IMR-90 (cell line): ENCODE results near the gene MYH11. TPM values are rescaled to one million over a fixed set of nuclear protein-coding genes. Genes with fewer than 3 reads are reported as not detected.

Experiments used
- ATAC-seq: fragments of 200-7000 bp; cut with Tn5 transposase; 2 replicates; pipeline ENCODE4 v1.9.1; 2020; ENCODE audit warnings: low read depth, mild to moderate bottlenecking, moderate library complexity
- BruUV-seq: library from RNA; stranded (reverse); fragments of 400-500 nt; replicated peaks from 2 replicates; lab custom pipeline; 2021; lab: Mats Ljungman, UMichigan
- CTCF ChIA-PET: fragments of 300-600 bp; formaldehyde crosslinking; extraction: SDS; loops from one replicate; lab custom pipeline; 2021; ENCODE audit warnings: antibody characterized with exemption; lab: Yijun Ruan, JAX
- POLR2A ChIA-PET: fragments of 300-600 bp; sonication (Branson Sonifier 250); formaldehyde crosslinking; loops from one replicate; lab custom pipeline; 2022; ENCODE audit warnings: antibody characterized with exemption; ENCODE audit not compliant: unreplicated experiment; lab: Charles Lee
- DNase-seq: peaks from one replicate; pipeline ENCODE4 v3.0.0; 2013
- H2AFZ ChIP-seq: replicated peaks from 2 replicates; pipeline ENCODE3; 2013; ENCODE audit warnings: low read length, mild to moderate bottlenecking; ENCODE audit not compliant: poor library complexity
- H2AK5ac ChIP-seq: 2 replicates; pipeline ENCODE4 v1.6.1; 2013; ENCODE audit warnings: low read depth, low read length, inconsistent platforms
- H2AK9ac ChIP-seq: replicated peaks from 2 replicates; pipeline ENCODE3; 2013; ENCODE audit warnings: mild to moderate bottlenecking, low read depth, low read length, moderate library complexity; ENCODE audit not compliant: poor library complexity
- H2BK120ac ChIP-seq: 2 replicates; pipeline ENCODE4 v1.6.1; 2013; ENCODE audit warnings: low read depth, low read length, inconsistent platforms
- H2BK15ac ChIP-seq: 3 replicates; pipeline ENCODE4 v1.6.1; 2013; ENCODE audit warnings: low read depth, low read length, inconsistent platforms
- H2BK20ac ChIP-seq: 2 replicates; pipeline ENCODE4 v1.6.1; 2013; ENCODE audit warnings: low read depth, mild to moderate bottlenecking, inconsistent platforms, low read length, moderate library complexity
- H2BK5ac ChIP-seq: 2 replicates; pipeline ENCODE4 v1.6.1; 2013; ENCODE audit warnings: mild to moderate bottlenecking, low read depth, low read length, inconsistent platforms; ENCODE audit not compliant: poor library complexity, severe bottlenecking
- H3K14ac ChIP-seq: replicated peaks from 2 replicates; pipeline ENCODE4 v1.6.1; 2013; ENCODE audit warnings: low read depth, low read length, inconsistent platforms
- H3K18ac ChIP-seq: 2 replicates; pipeline ENCODE4 v1.6.1; 2013; ENCODE audit warnings: low read depth, low read length, control low read depth
- H3K23ac ChIP-seq: 2 replicates; pipeline ENCODE4 v1.6.1; 2013; ENCODE audit warnings: low read depth, low read length, inconsistent platforms
- H3K27ac ChIP-seq: 2 replicates; pipeline ENCODE4 v1.5.1; 2013; ENCODE audit warnings: mild to moderate bottlenecking, control low read depth, low read length; ENCODE audit not compliant: insufficient read depth
- H3K27me3 ChIP-seq: 2 replicates; pipeline ENCODE4 v1.6.1; 2013; ENCODE audit warnings: low read length; ENCODE audit not compliant: control insufficient read depth, insufficient read depth
- H3K36me3 ChIP-seq: 2 replicates; pipeline ENCODE4 v1.6.1; 2013; ENCODE audit warnings: low read length, mixed read lengths; ENCODE audit not compliant: control insufficient read depth, insufficient read depth
- H3K4ac ChIP-seq: 2 replicates; pipeline ENCODE4 v1.6.1; 2013; ENCODE audit warnings: low read depth, low read length, inconsistent platforms
- H3K4me1 ChIP-seq: 2 replicates; pipeline ENCODE4 v1.6.1; 2013; ENCODE audit warnings: low read length, mixed read lengths; ENCODE audit not compliant: control insufficient read depth, insufficient read depth
- H3K4me2 ChIP-seq: 2 replicates; pipeline ENCODE4 v1.6.1; 2013; ENCODE audit warnings: low read depth, mild to moderate bottlenecking, control low read depth, low read length, moderate library complexity
- H3K4me3 ChIP-seq: 2 replicates; pipeline ENCODE4 v1.5.1; 2013; ENCODE audit warnings: low read depth, mild to moderate bottlenecking, control low read depth, low read length, moderate library complexity; ENCODE audit not compliant: insufficient read depth
- H3K56ac ChIP-seq: 2 replicates; pipeline ENCODE4 v1.6.1; 2013; ENCODE audit warnings: low read length, inconsistent platforms; ENCODE audit not compliant: insufficient read depth; ENCODE audit errors: extremely low read depth
- H3K79me1 ChIP-seq, 2 experiments: 2 replicates each; pipeline ENCODE4 v1.6.1; 2013; ENCODE audit warnings: low read length in 2 of 2, inconsistent platforms in 1 of 2, low read depth in 1 of 2
- H3K9ac ChIP-seq: 2 replicates; pipeline ENCODE4 v1.6.1; 2013; ENCODE audit warnings: low read depth, low read length, control low read depth
- H3K9me1 ChIP-seq: 2 replicates; pipeline ENCODE4 v1.6.1; 2013; ENCODE audit warnings: low read length, inconsistent platforms; ENCODE audit not compliant: insufficient read depth
- H3K9me3 ChIP-seq: 2 replicates; pipeline ENCODE4 v1.6.1; 2013; ENCODE audit warnings: low read length; ENCODE audit not compliant: control insufficient read depth, insufficient read depth
- H4K20me1 ChIP-seq: 2 replicates; pipeline ENCODE4 v1.6.1; 2013; ENCODE audit warnings: low read length, inconsistent platforms; ENCODE audit not compliant: insufficient read depth
- H4K5ac ChIP-seq: 2 replicates; pipeline ENCODE4 v1.6.1; 2013; ENCODE audit warnings: mild to moderate bottlenecking, low read depth, low read length, control low read depth
- H4K8ac ChIP-seq, 2 experiments: 2 replicates each; pipeline ENCODE4 v1.6.1; 2013; ENCODE audit warnings: low read depth in 2 of 2, low read length in 2 of 2, control low read depth in 1 of 2, inconsistent platforms in 1 of 2
- H4K91ac ChIP-seq: 2 replicates; pipeline ENCODE4 v1.6.1; 2013; ENCODE audit warnings: low read depth, low read length, inconsistent platforms; ENCODE audit not compliant: insufficient read depth
- BHLHE40 ChIP-seq: fragments of 150-350 bp; IDR thresholded peaks from 2 replicates; pipeline ENCODE4 v1.6.1; 2016; ENCODE audit warnings: mild to moderate bottlenecking, low read depth, low read length
- CHD1 ChIP-seq: IDR thresholded peaks from 2 replicates; pipeline ENCODE4 v1.6.1; 2012; ENCODE audit warnings: low read depth, low read length, improper control_type of control experiment
- MAFK ChIP-seq: IDR thresholded peaks from 2 replicates; pipeline ENCODE4 v1.6.1; 2012; ENCODE audit warnings: low read depth, low read length, improper control_type of control experiment
- MAZ ChIP-seq: IDR thresholded peaks from 2 replicates; pipeline ENCODE4 v1.6.1; 2012; ENCODE audit warnings: low read depth, mild to moderate bottlenecking, low read length, improper control_type of control experiment, moderate library complexity, borderline replicate concordance
- MXI1 ChIP-seq: IDR thresholded peaks from 2 replicates; pipeline ENCODE4 v1.6.1; 2012; ENCODE audit warnings: low read depth, mild to moderate bottlenecking, low read length, moderate library complexity, borderline replicate concordance
- POLR2A ChIP-seq: IDR thresholded peaks from 2 replicates; pipeline ENCODE4 v1.6.1; 2012; ENCODE audit warnings: mild to moderate bottlenecking, low read depth, low read length
- RAD21 ChIP-seq: IDR thresholded peaks from 2 replicates; pipeline ENCODE4 v1.6.1; 2012; ENCODE audit warnings: low read length, improper control_type of control experiment
- RCOR1 ChIP-seq: IDR thresholded peaks from 2 replicates; pipeline ENCODE4 v1.6.1; 2012; ENCODE audit warnings: mild to moderate bottlenecking, low read length, improper control_type of control experiment; ENCODE audit not compliant: insufficient replicate concordance
- RFX5 ChIP-seq: IDR thresholded peaks from 2 replicates; pipeline ENCODE4 v1.8.0; 2012; ENCODE audit warnings: low read depth, mild to moderate bottlenecking, low read length, moderate library complexity
- SMC3 ChIP-seq: fragments of 150-350 bp; IDR thresholded peaks from 2 replicates; pipeline ENCODE4 v1.6.1; 2016; ENCODE audit warnings: low read depth, mild to moderate bottlenecking, antibody characterized with exemption, low read length, moderate library complexity
- USF2 ChIP-seq: fragments of 150-350 bp; IDR thresholded peaks from 2 replicates; pipeline ENCODE4 v1.6.1; 2017; ENCODE audit warnings: mild to moderate bottlenecking, antibody characterized with exemption, low read length, low read depth
- WGBS, 2 experiments: methylation state at CpG; one replicate each; pipeline versions ENCODE4 v1.1.5 to v1.1.7; 2013; ENCODE audit warnings: missing lambda C conversion rate in 2 of 2; ENCODE audit not compliant: insufficient read length in 1 of 2; ENCODE audit errors: extremely low coverage in 2 of 2; 5-methylcytosine and 5-hydroxymethylcytosine counted together
- dilution Hi-C: fragments of 300-500 bp; cut with HindIII; formaldehyde crosslinking; loops from one replicate; pipeline ENCODE4 v1.14.3; 2018; ENCODE audit warnings: low sequenced_read_pairs; ENCODE audit not compliant: unreplicated experiment
- in situ Hi-C: fragments of 300-500 bp; cut with MboI; formaldehyde crosslinking; loops from 3 replicates; pipeline ENCODE4 v1.14.3; 2019; ENCODE audit warnings: low sequenced_read_pairs, inconsistent platforms, mixed read lengths
- intact Hi-C: fragments of 100-400 bp; cut with micrococcal nuclease; formaldehyde crosslinking; loops from 2 replicates; pipeline ENCODE4 v1.10.0; 2022
- polyA plus RNA-seq, 3 experiments: library from polyadenylated mRNA; depleted of rRNA; stranded (reverse); fragments of >200 nt; gene quantifications; 2 replicates each; pipeline ENCODE4 v1.2.3, GENCODE V29; 2012; ENCODE audit warnings: low replicate concordance in 1 of 3
- total RNA-seq: library from RNA; depleted of rRNA; stranded (reverse); fragments of >200 nt; gene quantifications from 2 replicates; pipeline ENCODE4 v1.2.3, GENCODE V29; 2012
- TF ChIP-seq, protein P1 (sequence below): fragments of 150-350 bp; IDR thresholded peaks from 2 replicates; pipeline ENCODE4 v1.6.1; 2016; ENCODE audit warnings: low read depth, mild to moderate bottlenecking, low read length, moderate library complexity, borderline replicate concordance

MYH11 gene
- total and polyA plus RNA-seq, 2 of the 4 experiments (the other 2 are of a cell fraction): under 0.01 to 0.12 TPM

GRCh38 chr16:15858921-15859668 is 2.3 kb upstream of the MYH11 start:
- DNase-seq: no peak

More at GRCh38 chr16:15858921-15859668, 2.3 kb upstream of the MYH11 start:
- Histone ChIP-seq H3K27me3 (peaks cover 29% of the 10 kb centered on the region), H4K5ac (peak overlapping the region; percentile 27), H3K79me1 (no peaks in the 10 kb centered on the region), H2AK9ac (no peak overlapping the region), H3K23ac (0 out of 2 replicates have a peak overlapping the region, but pooled peaks have one; percentile 0), H3K18ac (peak overlapping the region; percentile 45; the same call in 1 of the 2 replicates), H2BK5ac (no peak overlapping the region), H4K20me1 (no peaks in the 10 kb centered on the region), H3K36me3 (no peaks in the 10 kb centered on the region), H3K27ac (no peak overlapping the region), H3K9me3 (no peaks in the 10 kb centered on the region), H3K56ac (no peak overlapping the region), H3K4ac (peak overlapping the region; percentile 36), H2BK120ac (peak overlapping the region; percentile 1; the same call in 1 of the 2 replicates), H3K4me2 (no peak overlapping the region), H2AFZ (no peak overlapping the region), H3K4me3 (no peak overlapping the region), H4K8ac (peak overlapping the region; percentile 65 to 68; a peak in 3 of 4 replicates), H2BK20ac (peak overlapping the region; percentile 14), H4K91ac (peak overlapping the region; percentile 82), H3K4me1 (peaks cover 8% of the 10 kb centered on the region), H2BK15ac (peak overlapping the region; percentile 62; the same call in 1 of the 3 replicates), H2AK5ac (peak overlapping the region; percentile 79), H3K9me1 (no peaks in the 10 kb centered on the region; the same call in 1 of the 2 replicates), H3K9ac (no peak overlapping the region), H3K14ac (0 out of 2 replicates have a peak overlapping the region, but pooled peaks have one; percentile 35)
- TF ChIP-seq, protein P1, sequence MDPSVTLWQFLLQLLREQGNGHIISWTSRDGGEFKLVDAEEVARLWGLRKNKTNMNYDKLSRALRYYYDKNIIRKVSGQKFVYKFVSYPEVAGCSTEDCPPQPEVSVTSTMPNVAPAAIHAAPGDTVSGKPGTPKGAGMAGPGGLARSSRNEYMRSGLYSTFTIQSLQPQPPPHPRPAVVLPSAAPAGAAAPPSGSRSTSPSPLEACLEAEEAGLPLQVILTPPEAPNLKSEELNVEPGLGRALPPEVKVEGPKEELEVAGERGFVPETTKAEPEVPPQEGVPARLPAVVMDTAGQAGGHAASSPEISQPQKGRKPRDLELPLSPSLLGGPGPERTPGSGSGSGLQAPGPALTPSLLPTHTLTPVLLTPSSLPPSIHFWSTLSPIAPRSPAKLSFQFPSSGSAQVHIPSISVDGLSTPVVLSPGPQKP: no peak
- no peak for TF ChIP-seq BHLHE40
- TF ChIP-seq RAD21: no peak
- no peak for TF ChIP-seq RFX5
- TF ChIP-seq MXI1: no peak
- no peak for TF ChIP-seq POLR2A
- TF ChIP-seq CHD1: no peak
- no peak for TF ChIP-seq MAFK
- no peak for TF ChIP-seq RCOR1
- no peak for TF ChIP-seq MAZ
- TF ChIP-seq SMC3: no peak
- TF ChIP-seq USF2: no peak
- dilution Hi-C loops: no loop called here
- intact Hi-C loops: no loop called here
- ChIA-PET CTCF (interaction anchor here (1.1 kb wide), 1 partner anchor 14 kb away, joined by 4 read pairs; no protein-coding TSS in a partner anchor), POLR2A (interaction anchor here (0.6 kb wide), 1 partner anchor 31 kb away, joined by 5 read pairs; no protein-coding TSS in a partner anchor)
- 86% methylated on average over 8 of the region's 12 CpGs; no CpG with 5 or more reads in 1 of the 2 experiments for WGBS, 2 experiments
- in situ Hi-C loops: no loop called here
- BruUV-seq: no TSS peak
- ATAC-seq: no peak
